Neural cell (in vitro differentiated cells): ENCODE measurements around the gene ACOX1.

Experiments used
- CTCF ChIP-seq: fragments of 450-650 bp; IDR thresholded peaks from 2 replicates; pipeline ENCODE4 v1.5.1; 2014; ENCODE audit warnings: antibody characterized with exemption, mild to moderate bottlenecking, moderate library complexity; ENCODE audit not compliant: poor library complexity, severe bottlenecking
- EP300 ChIP-seq: fragments of 450-650 bp; conservative IDR thresholded peaks from 2 replicates; pipeline ENCODE4 v1.6.1; 2014; ENCODE audit warnings: antibody characterized with exemption, mild to moderate bottlenecking, moderate library complexity; ENCODE audit not compliant: poor library complexity, severe bottlenecking
- EZH2 ChIP-seq: fragments of 200-600, 300-800 bp; shearing (Covaris generic), sonication (generic); IDR thresholded peaks from 2 replicates; pipeline ENCODE4 v1.6.1; 2014; ENCODE audit warnings: antibody characterized with exemption, low read length, borderline replicate concordance, mild to moderate bottlenecking; ENCODE audit not compliant: insufficient read depth, poor library complexity, severe bottlenecking
- POLR2AphosphoS5 ChIP-seq: IDR thresholded peaks from 2 replicates; pipeline ENCODE4 v1.6.1; 2012
- RAD21 ChIP-seq: fragments of 450-650 bp; conservative IDR thresholded peaks from 2 replicates; pipeline ENCODE4 v1.6.1; 2014; ENCODE audit warnings: antibody characterized with exemption, mild to moderate bottlenecking, moderate library complexity
- REST ChIP-seq: IDR thresholded peaks from 2 replicates; pipeline ENCODE4 v1.6.1; 2012; ENCODE audit warnings: borderline replicate concordance
- SMC3 ChIP-seq: fragments of 450-650 bp; conservative IDR thresholded peaks from 2 replicates; pipeline ENCODE4 v1.6.1; 2014; ENCODE audit warnings: antibody characterized with exemption, mild to moderate bottlenecking, moderate library complexity; ENCODE audit not compliant: poor library complexity

GRCh38 chr17:75893305-75894048 is 85.5 kb downstream of the ACOX1 start:
- TF ChIP-seq RAD21 (no peak), CTCF (no peak), EZH2 (no peak), EP300 (no peak), POLR2AphosphoS5 (no peak), SMC3 (no peak), REST (no peak)
